HEK293 (cell line): ENCODE data around the gene ENPEP.

ENCODE experiments used
- TCF7L2 ChIP-seq: IDR thresholded peaks from 2 replicates; pipeline ENCODE4 v1.6.1; 2011; ENCODE audit warnings: low read depth, mild to moderate bottlenecking, inconsistent platforms, low read length, moderate library complexity, borderline replicate concordance
- ZNF26 ChIP-seq: fragments of 450-650 bp; formaldehyde crosslinking; IDR thresholded peaks from 2 replicates; pipeline ENCODE4 v1.5.1; 2016; ENCODE audit warnings: missing biosample characterization, missing genetic modification characterization

DNA sequence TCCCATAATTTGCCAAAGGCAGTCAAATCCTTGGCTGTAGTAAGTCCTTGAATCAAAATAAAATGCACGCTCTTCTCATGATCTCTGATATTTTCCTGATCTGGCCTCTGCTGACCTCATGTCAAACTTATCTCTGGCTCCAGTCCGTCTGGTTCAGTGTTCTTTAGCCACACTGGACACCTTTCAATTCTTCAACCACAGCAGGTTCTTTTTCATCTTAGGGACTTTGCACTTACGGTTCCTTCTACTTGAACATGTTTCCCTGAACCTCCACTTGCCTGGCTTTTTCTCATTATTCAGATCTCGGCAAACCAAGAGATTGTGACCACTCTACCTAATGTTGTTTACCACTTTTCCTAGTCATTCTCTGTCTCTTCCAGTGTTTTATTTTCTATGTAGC is 10.3 kb downstream of the ENPEP start:
- TF ChIP-seq TCF7L2 = no peak
- TF ChIP-seq ZNF26 (tag by site-specific recombination) = no peak
